Measurements from ENCODE around the gene HHLA2. TPM values are rescaled to one million over a fixed set of nuclear protein-coding genes. Genes with fewer than 3 reads are reported as not detected.
A peak's percentile ranks its signal among the peaks of the same experiment; 100 is the strongest.

HHLA2 gene
- total and polyA plus RNA-seq, 2 experiments from 2014 or later, result not detected

DNA sequence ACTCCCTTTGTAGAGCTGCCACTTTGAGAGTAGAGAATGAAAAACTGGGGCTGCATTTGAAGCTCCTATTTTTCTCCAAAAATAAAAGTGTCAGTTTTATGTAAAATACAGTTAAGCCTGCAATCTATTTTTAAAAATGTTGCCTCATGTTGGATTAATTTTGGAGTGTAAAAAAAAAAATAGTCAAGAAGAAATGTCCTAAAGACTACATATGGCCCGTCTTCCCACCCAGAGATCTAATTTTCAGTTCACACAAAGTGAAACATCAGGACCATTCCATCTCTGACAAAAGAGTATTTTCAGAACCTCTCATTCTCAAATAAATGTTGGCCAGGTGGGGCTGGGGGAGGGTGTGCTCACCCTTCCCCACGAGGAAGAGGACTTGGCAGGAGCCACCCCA lies 62.7 kb downstream of the HHLA2 start (continued):
- TF ChIP-seq, protein P1, sequence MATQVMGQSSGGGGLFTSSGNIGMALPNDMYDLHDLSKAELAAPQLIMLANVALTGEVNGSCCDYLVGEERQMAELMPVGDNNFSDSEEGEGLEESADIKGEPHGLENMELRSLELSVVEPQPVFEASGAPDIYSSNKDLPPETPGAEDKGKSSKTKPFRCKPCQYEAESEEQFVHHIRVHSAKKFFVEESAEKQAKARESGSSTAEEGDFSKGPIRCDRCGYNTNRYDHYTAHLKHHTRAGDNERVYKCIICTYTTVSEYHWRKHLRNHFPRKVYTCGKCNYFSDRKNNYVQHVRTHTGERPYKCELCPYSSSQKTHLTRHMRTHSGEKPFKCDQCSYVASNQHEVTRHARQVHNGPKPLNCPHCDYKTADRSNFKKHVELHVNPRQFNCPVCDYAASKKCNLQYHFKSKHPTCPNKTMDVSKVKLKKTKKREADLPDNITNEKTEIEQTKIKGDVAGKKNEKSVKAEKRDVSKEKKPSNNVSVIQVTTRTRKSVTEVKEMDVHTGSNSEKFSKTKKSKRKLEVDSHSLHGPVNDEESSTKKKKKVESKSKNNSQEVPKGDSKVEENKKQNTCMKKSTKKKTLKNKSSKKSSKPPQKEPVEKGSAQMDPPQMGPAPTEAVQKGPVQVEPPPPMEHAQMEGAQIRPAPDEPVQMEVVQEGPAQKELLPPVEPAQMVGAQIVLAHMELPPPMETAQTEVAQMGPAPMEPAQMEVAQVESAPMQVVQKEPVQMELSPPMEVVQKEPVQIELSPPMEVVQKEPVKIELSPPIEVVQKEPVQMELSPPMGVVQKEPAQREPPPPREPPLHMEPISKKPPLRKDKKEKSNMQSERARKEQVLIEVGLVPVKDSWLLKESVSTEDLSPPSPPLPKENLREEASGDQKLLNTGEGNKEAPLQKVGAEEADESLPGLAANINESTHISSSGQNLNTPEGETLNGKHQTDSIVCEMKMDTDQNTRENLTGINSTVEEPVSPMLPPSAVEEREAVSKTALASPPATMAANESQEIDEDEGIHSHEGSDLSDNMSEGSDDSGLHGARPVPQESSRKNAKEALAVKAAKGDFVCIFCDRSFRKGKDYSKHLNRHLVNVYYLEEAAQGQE (IDR thresholded peaks at IDR 0.05; ENCODE audit: unreplicated experiment), result no peak
- no peak for TF ChIP-seq STAT1 (IDR thresholded peaks at IDR 0.05; ENCODE audit: unreplicated experiment)
- TF ChIP-seq POLR2AphosphoS5 (IDR thresholded peaks at IDR 0.05; ENCODE audit: low read depth), result no peak

DNA sequence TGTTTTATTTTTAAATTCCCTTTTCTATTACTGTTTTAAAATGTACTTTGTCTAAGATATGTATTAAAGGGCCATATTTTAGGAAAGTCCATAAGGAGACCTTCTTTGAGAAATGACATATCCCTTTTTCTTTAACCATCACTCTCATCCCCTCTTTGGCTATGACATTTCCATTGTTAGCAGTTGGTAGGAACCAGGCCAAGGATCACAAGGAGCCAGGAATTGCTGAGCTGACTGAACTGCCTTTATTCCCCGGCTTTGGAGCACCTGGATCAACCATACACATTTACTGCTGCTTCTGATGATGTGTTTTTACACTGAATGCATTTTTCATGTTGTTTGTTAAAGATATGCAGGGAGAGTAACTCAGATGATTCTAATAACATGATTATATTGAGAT lies 79.7 kb downstream of the HHLA2 start:
- no peak overlapping the region for H3K4me2 ChIP-seq
- no peaks in the 10 kb centered on the region for H3K27me3 ChIP-seq (ENCODE audit: insufficient read depth)
- peaks cover 3% of the 10 kb centered on the region; the same call in 1 of the 3 replicates for H3K9me3 Mint-ChIP-seq
- H3K27ac Mint-ChIP-seq, result peak overlapping the region; percentile 18; the same call in 1 of the 2 replicates
- H3K36me3 ChIP-seq (ENCODE audit: insufficient read depth), result no peaks in the 10 kb centered on the region
- no peaks in the 10 kb centered on the region for H3K9me2 ChIP-seq (ENCODE audit: insufficient read depth)
- no peak overlapping the region for H3K4me3 Mint-ChIP-seq
- ATAC-seq (no peak), DNase-seq (ENCODE audit: low spot score) (no peak)
- peaks cover 21% of the 10 kb centered on the region for H3K4me1 Mint-ChIP-seq
- H3K36me3 Mint-ChIP-seq (ENCODE audit: low read depth), result peaks cover 3% of the 10 kb centered on the region; the same call in 1 of the 3 replicates
- no peak overlapping the region for H3K4me3 ChIP-seq
- H2AFZ ChIP-seq, result no peak overlapping the region
- no peaks in the 10 kb centered on the region for H3K79me2 ChIP-seq (replicated peaks; ENCODE audit: insufficient read depth)
- no peaks in the 10 kb centered on the region for H4K20me1 ChIP-seq (replicated peaks; ENCODE audit: insufficient read depth)
- H3K27me3 Mint-ChIP-seq (ENCODE audit: insufficient read depth, low read depth, poor library complexity), result no peaks in the 10 kb centered on the region
- H3K4me1 ChIP-seq (ENCODE audit: insufficient read depth), result peaks cover 11% of the 10 kb centered on the region
- no peak overlapping the region for H3K27ac ChIP-seq (ENCODE audit: low read depth)
- no peaks in the 10 kb centered on the region for H3F3A ChIP-seq (replicated peaks; ENCODE audit: low read depth)
- no peak for TF ChIP-seq EZH2 (IDR thresholded peaks at IDR 0.05; ENCODE audit: low read depth, unreplicated experiment)
- TF ChIP-seq, protein P2, sequence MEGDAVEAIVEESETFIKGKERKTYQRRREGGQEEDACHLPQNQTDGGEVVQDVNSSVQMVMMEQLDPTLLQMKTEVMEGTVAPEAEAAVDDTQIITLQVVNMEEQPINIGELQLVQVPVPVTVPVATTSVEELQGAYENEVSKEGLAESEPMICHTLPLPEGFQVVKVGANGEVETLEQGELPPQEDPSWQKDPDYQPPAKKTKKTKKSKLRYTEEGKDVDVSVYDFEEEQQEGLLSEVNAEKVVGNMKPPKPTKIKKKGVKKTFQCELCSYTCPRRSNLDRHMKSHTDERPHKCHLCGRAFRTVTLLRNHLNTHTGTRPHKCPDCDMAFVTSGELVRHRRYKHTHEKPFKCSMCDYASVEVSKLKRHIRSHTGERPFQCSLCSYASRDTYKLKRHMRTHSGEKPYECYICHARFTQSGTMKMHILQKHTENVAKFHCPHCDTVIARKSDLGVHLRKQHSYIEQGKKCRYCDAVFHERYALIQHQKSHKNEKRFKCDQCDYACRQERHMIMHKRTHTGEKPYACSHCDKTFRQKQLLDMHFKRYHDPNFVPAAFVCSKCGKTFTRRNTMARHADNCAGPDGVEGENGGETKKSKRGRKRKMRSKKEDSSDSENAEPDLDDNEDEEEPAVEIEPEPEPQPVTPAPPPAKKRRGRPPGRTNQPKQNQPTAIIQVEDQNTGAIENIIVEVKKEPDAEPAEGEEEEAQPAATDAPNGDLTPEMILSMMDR (conservative IDR thresholded peaks at IDR 0.05; ENCODE audit: low read depth in 2 of 2), result no peak
- no peak for TF ChIP-seq NANOG (IDR thresholded peaks at IDR 0.05; ENCODE audit: borderline replicate concordance)
- TF ChIP-seq, protein P1 (IDR thresholded peaks at IDR 0.05; ENCODE audit: unreplicated experiment), result no peak
- TF ChIP-seq JUNB (IDR thresholded peaks at IDR 0.05; ENCODE audit: unreplicated experiment), result no peak
- no peak for TF ChIP-seq ZNF114 (CRISPR knock-in tag; IDR thresholded peaks at IDR 0.05)
- TF ChIP-seq, protein P3, sequence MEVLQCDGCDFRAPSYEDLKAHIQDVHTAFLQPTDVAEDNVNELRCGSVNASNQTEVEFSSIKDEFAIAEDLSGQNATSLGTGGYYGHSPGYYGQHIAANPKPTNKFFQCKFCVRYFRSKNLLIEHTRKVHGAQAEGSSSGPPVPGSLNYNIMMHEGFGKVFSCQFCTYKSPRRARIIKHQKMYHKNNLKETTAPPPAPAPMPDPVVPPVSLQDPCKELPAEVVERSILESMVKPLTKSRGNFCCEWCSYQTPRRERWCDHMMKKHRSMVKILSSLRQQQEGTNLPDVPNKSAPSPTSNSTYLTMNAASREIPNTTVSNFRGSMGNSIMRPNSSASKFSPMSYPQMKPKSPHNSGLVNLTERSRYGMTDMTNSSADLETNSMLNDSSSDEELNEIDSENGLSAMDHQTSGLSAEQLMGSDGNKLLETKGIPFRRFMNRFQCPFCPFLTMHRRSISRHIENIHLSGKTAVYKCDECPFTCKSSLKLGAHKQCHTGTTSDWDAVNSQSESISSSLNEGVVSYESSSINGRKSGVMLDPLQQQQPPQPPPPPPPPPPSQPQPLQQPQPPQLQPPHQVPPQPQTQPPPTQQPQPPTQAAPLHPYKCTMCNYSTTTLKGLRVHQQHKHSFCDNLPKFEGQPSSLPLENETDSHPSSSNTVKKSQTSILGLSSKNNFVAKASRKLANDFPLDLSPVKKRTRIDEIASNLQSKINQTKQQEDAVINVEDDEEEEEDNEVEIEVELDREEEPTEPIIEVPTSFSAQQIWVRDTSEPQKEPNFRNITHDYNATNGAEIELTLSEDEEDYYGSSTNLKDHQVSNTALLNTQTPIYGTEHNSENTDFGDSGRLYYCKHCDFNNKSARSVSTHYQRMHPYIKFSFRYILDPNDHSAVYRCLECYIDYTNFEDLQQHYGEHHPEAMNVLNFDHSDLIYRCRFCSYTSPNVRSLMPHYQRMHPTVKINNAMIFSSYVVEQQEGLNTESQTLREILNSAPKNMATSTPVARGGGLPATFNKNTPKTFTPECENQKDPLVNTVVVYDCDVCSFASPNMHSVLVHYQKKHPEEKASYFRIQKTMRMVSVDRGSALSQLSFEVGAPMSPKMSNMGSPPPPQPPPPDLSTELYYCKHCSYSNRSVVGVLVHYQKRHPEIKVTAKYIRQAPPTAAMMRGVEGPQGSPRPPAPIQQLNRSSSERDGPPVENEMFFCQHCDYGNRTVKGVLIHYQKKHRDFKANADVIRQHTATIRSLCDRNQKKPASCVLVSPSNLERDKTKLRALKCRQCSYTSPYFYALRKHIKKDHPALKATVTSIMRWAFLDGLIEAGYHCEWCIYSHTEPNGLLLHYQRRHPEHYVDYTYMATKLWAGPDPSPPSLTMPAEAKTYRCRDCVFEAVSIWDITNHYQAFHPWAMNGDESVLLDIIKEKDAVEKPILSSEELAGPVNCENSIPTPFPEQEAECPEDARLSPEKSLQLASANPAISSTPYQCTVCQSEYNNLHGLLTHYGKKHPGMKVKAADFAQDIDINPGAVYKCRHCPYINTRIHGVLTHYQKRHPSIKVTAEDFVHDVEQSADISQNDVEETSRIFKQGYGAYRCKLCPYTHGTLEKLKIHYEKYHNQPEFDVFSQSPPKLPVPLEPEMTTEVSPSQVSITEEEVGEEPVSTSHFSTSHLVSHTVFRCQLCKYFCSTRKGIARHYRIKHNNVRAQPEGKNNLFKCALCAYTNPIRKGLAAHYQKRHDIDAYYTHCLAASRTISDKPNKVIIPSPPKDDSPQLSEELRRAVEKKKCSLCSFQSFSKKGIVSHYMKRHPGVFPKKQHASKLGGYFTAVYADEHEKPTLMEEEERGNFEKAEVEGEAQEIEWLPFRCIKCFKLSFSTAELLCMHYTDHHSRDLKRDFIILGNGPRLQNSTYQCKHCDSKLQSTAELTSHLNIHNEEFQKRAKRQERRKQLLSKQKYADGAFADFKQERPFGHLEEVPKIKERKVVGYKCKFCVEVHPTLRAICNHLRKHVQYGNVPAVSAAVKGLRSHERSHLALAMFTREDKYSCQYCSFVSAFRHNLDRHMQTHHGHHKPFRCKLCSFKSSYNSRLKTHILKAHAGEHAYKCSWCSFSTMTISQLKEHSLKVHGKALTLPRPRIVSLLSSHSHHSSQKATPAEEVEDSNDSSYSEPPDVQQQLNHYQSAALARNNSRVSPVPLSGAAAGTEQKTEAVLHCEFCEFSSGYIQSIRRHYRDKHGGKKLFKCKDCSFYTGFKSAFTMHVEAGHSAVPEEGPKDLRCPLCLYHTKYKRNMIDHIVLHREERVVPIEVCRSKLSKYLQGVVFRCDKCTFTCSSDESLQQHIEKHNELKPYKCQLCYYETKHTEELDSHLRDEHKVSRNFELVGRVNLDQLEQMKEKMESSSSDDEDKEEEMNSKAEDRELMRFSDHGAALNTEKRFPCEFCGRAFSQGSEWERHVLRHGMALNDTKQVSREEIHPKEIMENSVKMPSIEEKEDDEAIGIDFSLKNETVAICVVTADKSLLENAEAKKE (CRISPR knock-in tag; IDR thresholded peaks at IDR 0.05), result no peak
- no peak for TF ChIP-seq STAT1 (IDR thresholded peaks at IDR 0.05; ENCODE audit: unreplicated experiment)
- no peak for TF ChIP-seq EZH2phosphoT487 (IDR thresholded peaks at IDR 0.05; ENCODE audit: unreplicated experiment)
- TF ChIP-seq POLR2AphosphoS5 (IDR thresholded peaks at IDR 0.05; ENCODE audit: low read depth), result no peak

Measured in GM23338 (cell line).